ENCODE results near the gene ATXN2. TPM values are rescaled to one million over a fixed set of nuclear protein-coding genes. Genes with fewer than 3 reads are reported as not detected.

The ATXN2 gene
- total and polyA plus RNA-seq, 9 of the 15 experiments (the other 6 are each of a cell fraction or from before 2014, with no cell fraction given) = 16.8 to 67.8 (median 29.3) TPM

DNA sequence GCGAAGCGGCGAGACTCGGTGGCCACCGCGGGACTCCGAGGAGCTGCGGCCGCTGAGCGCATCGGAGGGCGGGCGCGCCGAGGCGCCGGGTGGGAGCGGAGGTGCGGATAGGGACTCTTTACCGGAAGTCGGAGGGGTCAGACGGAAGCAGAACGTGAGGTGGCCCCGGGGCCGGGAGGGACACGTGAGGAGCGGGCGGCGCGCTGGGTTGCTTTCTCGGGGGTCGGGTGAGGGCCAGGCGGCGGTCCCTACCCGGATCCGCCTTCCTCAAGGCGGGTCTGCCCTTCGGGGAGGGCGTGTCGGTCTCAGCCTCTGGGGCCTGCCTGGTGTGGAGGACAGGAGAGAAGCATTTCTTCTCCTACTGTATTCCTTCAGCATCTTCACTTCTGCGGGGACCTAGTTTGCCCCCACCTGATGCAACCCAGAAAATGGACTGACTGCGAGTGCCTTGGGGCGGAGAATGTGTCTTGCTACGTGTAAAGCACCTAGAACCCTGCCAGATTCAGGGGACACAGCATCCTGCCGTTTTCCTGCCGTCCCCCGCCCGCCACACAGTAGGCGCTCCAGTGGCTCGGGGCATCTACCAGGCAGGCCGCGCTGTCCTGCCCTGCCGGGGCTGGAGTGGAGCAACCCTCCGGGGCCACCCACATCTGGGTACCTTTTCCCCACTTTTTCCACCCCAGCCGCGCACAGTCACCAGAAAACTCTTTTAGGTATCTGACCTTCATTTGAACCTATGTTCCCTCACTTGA lies 514 bp upstream of the ATXN2 start (continued):
- 0 out of 2 replicates have a peak, but pooled peaks have one; percentile 59 for TF ChIP-seq TRIM28 (IDR thresholded peaks at IDR 0.05)
- TF ChIP-seq, protein P1, sequence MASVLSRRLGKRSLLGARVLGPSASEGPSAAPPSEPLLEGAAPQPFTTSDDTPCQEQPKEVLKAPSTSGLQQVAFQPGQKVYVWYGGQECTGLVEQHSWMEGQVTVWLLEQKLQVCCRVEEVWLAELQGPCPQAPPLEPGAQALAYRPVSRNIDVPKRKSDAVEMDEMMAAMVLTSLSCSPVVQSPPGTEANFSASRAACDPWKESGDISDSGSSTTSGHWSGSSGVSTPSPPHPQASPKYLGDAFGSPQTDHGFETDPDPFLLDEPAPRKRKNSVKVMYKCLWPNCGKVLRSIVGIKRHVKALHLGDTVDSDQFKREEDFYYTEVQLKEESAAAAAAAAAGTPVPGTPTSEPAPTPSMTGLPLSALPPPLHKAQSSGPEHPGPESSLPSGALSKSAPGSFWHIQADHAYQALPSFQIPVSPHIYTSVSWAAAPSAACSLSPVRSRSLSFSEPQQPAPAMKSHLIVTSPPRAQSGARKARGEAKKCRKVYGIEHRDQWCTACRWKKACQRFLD (CRISPR knock-in tag; IDR thresholded peaks at IDR 0.05) = peak; percentile 55
- TF ChIP-seq GABPB2 (CRISPR knock-in tag; conservative IDR thresholded peaks at IDR 0.05) = no peak
- peak; percentile 95 for TF ChIP-seq SMAD4 (CRISPR knock-in tag; conservative IDR thresholded peaks at IDR 0.05)
- TF ChIP-seq, protein P2, sequence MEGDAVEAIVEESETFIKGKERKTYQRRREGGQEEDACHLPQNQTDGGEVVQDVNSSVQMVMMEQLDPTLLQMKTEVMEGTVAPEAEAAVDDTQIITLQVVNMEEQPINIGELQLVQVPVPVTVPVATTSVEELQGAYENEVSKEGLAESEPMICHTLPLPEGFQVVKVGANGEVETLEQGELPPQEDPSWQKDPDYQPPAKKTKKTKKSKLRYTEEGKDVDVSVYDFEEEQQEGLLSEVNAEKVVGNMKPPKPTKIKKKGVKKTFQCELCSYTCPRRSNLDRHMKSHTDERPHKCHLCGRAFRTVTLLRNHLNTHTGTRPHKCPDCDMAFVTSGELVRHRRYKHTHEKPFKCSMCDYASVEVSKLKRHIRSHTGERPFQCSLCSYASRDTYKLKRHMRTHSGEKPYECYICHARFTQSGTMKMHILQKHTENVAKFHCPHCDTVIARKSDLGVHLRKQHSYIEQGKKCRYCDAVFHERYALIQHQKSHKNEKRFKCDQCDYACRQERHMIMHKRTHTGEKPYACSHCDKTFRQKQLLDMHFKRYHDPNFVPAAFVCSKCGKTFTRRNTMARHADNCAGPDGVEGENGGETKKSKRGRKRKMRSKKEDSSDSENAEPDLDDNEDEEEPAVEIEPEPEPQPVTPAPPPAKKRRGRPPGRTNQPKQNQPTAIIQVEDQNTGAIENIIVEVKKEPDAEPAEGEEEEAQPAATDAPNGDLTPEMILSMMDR (IDR thresholded peaks at IDR 0.05 in 2 of 3, conservative IDR thresholded peaks at IDR 0.05 in 1 of 3; ENCODE audit: insufficient read depth in 2 of 3, low read depth in 1 of 3, low read length in 3 of 3) = 0 out of 6 replicates have a peak, but pooled peaks of 1 of the 3 experiments have one; percentile 0
- no peak for TF ChIP-seq ZBTB1 (CRISPR knock-in tag; IDR thresholded peaks at IDR 0.05; ENCODE audit: borderline replicate concordance, low read depth)
- 0 out of 2 replicates have a peak, but pooled peaks have one; percentile 56 for TF ChIP-seq ZNF24 (IDR thresholded peaks at IDR 0.05)
- peak; percentile 92 for TF ChIP-seq THAP12 (CRISPR knock-in tag; IDR thresholded peaks at IDR 0.05)
- TF ChIP-seq MTA1 (IDR thresholded peaks at IDR 0.05; ENCODE audit: borderline replicate concordance) = no peak
- peak; percentile 69; the same call in 1 of the 2 replicates for TF ChIP-seq CREB3L1 (IDR thresholded peaks at IDR 0.05; ENCODE audit: borderline replicate concordance, low read depth)
- no peak for TF ChIP-seq RBM14 (IDR thresholded peaks at IDR 0.05; ENCODE audit: borderline replicate concordance, insufficient read depth, low read depth, low read length)
- no peak for TF ChIP-seq ZNF518B (CRISPR knock-in tag; IDR thresholded peaks at IDR 0.05)
- no peak for TF ChIP-seq HDAC6 (IDR thresholded peaks at IDR 0.05; ENCODE audit: low read depth, low read length)
- TF ChIP-seq POLR2H (tag; IDR thresholded peaks at IDR 0.05; ENCODE audit: low read depth) = peak; percentile 70; the same call in 1 of the 2 replicates

Measured in K562 (cell line).